CD4-positive, CD25-positive, alpha-beta regulatory T cell (primary cell): Measurements from ENCODE around the gene MTMR6. TPM values are rescaled to one million over a fixed set of nuclear protein-coding genes. Genes with fewer than 3 reads are reported as not detected.

ENCODE experiments used
- ATAC-seq, 2 donors: fragments of 150-1000 bp; cut with Tn5 transposase; one replicate each; pipeline ENCODE4 v1.10.0; 2021; ENCODE audit warnings: low read depth in 2 of 2, moderate number of reproducible peaks in 2 of 2, moderate library complexity in 1 of 2
- DNase-seq, 3 donors: peaks; one replicate each; pipeline versions ENCODE4 v3.0.0 to v3.0.0-alpha.2; 2012 to 2022; ENCODE audit warnings: mixed read lengths in 1 of 3
- H3K27ac ChIP-seq: one replicate; pipeline ENCODE4 v1.7.0; 2013; ENCODE audit warnings: mild to moderate bottlenecking, low read length; ENCODE audit not compliant: insufficient read depth, poor library complexity, severe bottlenecking
- H3K27me3 ChIP-seq: one replicate; pipeline ENCODE4 v1.7.0; 2013; ENCODE audit warnings: low read length; ENCODE audit not compliant: control insufficient read depth, insufficient read depth
- H3K36me3 ChIP-seq: one replicate; pipeline ENCODE4 v1.7.0; 2013; ENCODE audit warnings: mild to moderate bottlenecking, low read length, moderate library complexity; ENCODE audit not compliant: control insufficient read depth, insufficient read depth
- H3K4me1 ChIP-seq: 2 replicates; pipeline ENCODE4 v1.7.0; 2013; ENCODE audit warnings: mild to moderate bottlenecking, low read length; ENCODE audit not compliant: insufficient read depth, control insufficient read depth, poor library complexity, severe bottlenecking
- H3K4me3 ChIP-seq: one replicate; pipeline ENCODE4 v1.7.0; 2013; ENCODE audit warnings: low read depth, mild to moderate bottlenecking, low read length, moderate library complexity
- H3K9me3 ChIP-seq, 2 experiments: 1 replicate in 1 of 2; 2 replicates in 1 of 2; pipeline ENCODE4 v1.7.0; 2013; ENCODE audit warnings: low read length in 2 of 2, mild to moderate bottlenecking in 1 of 2, moderate library complexity in 1 of 2; ENCODE audit not compliant: control insufficient read depth in 2 of 2
- H3K27ac Mint-ChIP-seq, 3 donors: one replicate each; pipeline ENCODE4 v1.8.0; 2020 to 2022; ENCODE audit warnings: mild to moderate bottlenecking in 3 of 3, mixed read lengths in 3 of 3, moderate library complexity in 2 of 3
- H3K27me3 Mint-ChIP-seq: one replicate; pipeline ENCODE4 v1.8.0; 2022; ENCODE audit warnings: mild to moderate bottlenecking, mixed read lengths
- H3K36me3 Mint-ChIP-seq: one replicate; pipeline ENCODE4 v1.8.0; 2020; ENCODE audit warnings: mixed read lengths
- H3K4me1 Mint-ChIP-seq, 4 donors: one replicate each; pipeline ENCODE4 v1.8.0; 2020 to 2022; ENCODE audit warnings: mixed read lengths in 4 of 4, mild to moderate bottlenecking in 1 of 4
- H3K4me3 Mint-ChIP-seq, 4 donors: one replicate each; pipeline ENCODE4 v1.8.0; 2020 to 2022; ENCODE audit warnings: mild to moderate bottlenecking in 4 of 4, mixed read lengths in 4 of 4, moderate library complexity in 3 of 4
- H3K9me3 Mint-ChIP-seq, 7 donors: one replicate each; pipeline ENCODE4 v1.8.0; 2020 to 2022; ENCODE audit warnings: mixed read lengths in 7 of 7, mild to moderate bottlenecking in 3 of 7, moderate library complexity in 2 of 7
- polyA plus RNA-seq, 4 donors: library from polyadenylated mRNA; unstranded; fragments of 300-500 nt; fragmentation: Illumina TruSeq; gene quantifications; one replicate each; pipeline ENCODE4 v1.2.3, GENCODE V29; 2021
- total RNA-seq: library from RNA; stranded (reverse); gene quantifications from one replicate; pipeline ENCODE4 v1.2.3, GENCODE V29; 2022

Gene MTMR6
- total and polyA plus RNA-seq, 5 donors from 2014 or later: 16.8 to 35.0 (median 21.8) TPM

GRCh38 chr13:25292301-25292700 is 5.0 kb upstream of the MTMR6 start:
- no peak overlapping the region for H3K4me3 ChIP-seq
- H3K27ac Mint-ChIP-seq: no peak overlapping the region

GRCh38 chr13:25291691-25292090 is 4.4 kb upstream of the MTMR6 start:
- H3K4me1 ChIP-seq: peaks cover 8% of the 10 kb centered on the region
- Mint-ChIP-seq H3K4me3 (peak overlapping the region in 1 of 4 donors; percentile 27), H3K27me3 (peaks cover 52% of the 10 kb centered on the region)

More at GRCh38 chr13:25292301-25292700, 5.0 kb upstream of the MTMR6 start:
- no peak for ATAC-seq
- Histone ChIP-seq H3K36me3 (no peaks in the 10 kb centered on the region), H3K9me3 (no peaks in the 10 kb centered on the region), H3K27ac (no peak overlapping the region), H3K4me1 (peaks cover 6% of the 10 kb centered on the region), H3K27me3 (peaks cover 23% of the 10 kb centered on the region)
- Mint-ChIP-seq H3K27me3 (peaks cover 56% of the 10 kb centered on the region), H3K9me3 (no peaks in the 10 kb centered on the region), H3K4me3 (no peak overlapping the region), H3K36me3 (no peaks in the 10 kb centered on the region), H3K4me1 (peaks cover 5 to 11% (median 8%) of the 10 kb centered on the region in 4 donors)
- DNase-seq: peak in 1 of 3 donors; percentile 51

GRCh38 chr13:25288966-25289365 is 1.7 kb upstream of the MTMR6 start:
- no peaks in the 10 kb centered on the region for H3K36me3 Mint-ChIP-seq
- H3K27ac ChIP-seq: no peak overlapping the region
- no peaks in the 10 kb centered on the region for H3K36me3 ChIP-seq
- H3K4me1 ChIP-seq: peaks cover 34% of the 10 kb centered on the region
- peaks cover 33% of the 10 kb centered on the region for H3K27me3 Mint-ChIP-seq
- H3K27ac Mint-ChIP-seq: no peak overlapping the region
- H3K9me3 Mint-ChIP-seq: no peaks in the 10 kb centered on the region
- H3K9me3 ChIP-seq: no peaks in the 10 kb centered on the region
- peaks cover 7% of the 10 kb centered on the region for H3K27me3 ChIP-seq
- no peak for DNase-seq
- ATAC-seq: no peak
- H3K4me3 Mint-ChIP-seq: peak overlapping the region in 2 of 4 donors; percentile 39 to 52
- H3K4me3 ChIP-seq: no peak overlapping the region
- H3K4me1 Mint-ChIP-seq: peaks cover 12 to 37% (median 26%) of the 10 kb centered on the region in 4 donors

More at GRCh38 chr13:25291691-25292090, 4.4 kb upstream of the MTMR6 start:
- Histone ChIP-seq H3K27me3 (peaks cover 20% of the 10 kb centered on the region), H3K27ac (no peak overlapping the region), H3K4me3 (no peak overlapping the region), H3K36me3 (no peaks in the 10 kb centered on the region), H3K9me3 (no peaks in the 10 kb centered on the region)
- no peaks in the 10 kb centered on the region for H3K36me3 Mint-ChIP-seq
- no peak for DNase-seq
- no peak overlapping the region for H3K27ac Mint-ChIP-seq
- H3K9me3 Mint-ChIP-seq: no peaks in the 10 kb centered on the region
- H3K4me1 Mint-ChIP-seq: peaks cover 6 to 14% (median 10%) of the 10 kb centered on the region in 4 donors
- ATAC-seq: no peak

GRCh38 chr13:25286308-25286968 is 850 bp downstream of the MTMR6 start:
- no peaks in the 10 kb centered on the region for H3K9me3 ChIP-seq
- H3K36me3 ChIP-seq: peaks cover 3% of the 10 kb centered on the region
- peak overlapping the region; percentile 99 for H3K27ac ChIP-seq
- H3K27me3 Mint-ChIP-seq: peaks cover 29% of the 10 kb centered on the region
- peaks cover 7% of the 10 kb centered on the region for H3K27me3 ChIP-seq
- H3K27ac Mint-ChIP-seq: peak overlapping the region; percentile 96 to 100 (median 96)
- H3K4me3 Mint-ChIP-seq: peak overlapping the region; percentile 96 to 99 (median 98)
- DNase-seq (peak; percentile 30 to 72 (median 64)), ATAC-seq (peak; percentile 11 to 23)
- peaks cover 30 to 57% (median 44%) of the 10 kb centered on the region in 4 donors for H3K4me1 Mint-ChIP-seq
- H3K4me3 ChIP-seq: peak overlapping the region; percentile 88
- H3K36me3 Mint-ChIP-seq: peaks cover 9% of the 10 kb centered on the region
- peaks cover 49% of the 10 kb centered on the region for H3K4me1 ChIP-seq
- H3K9me3 Mint-ChIP-seq: no peaks in the 10 kb centered on the region

DNA sequence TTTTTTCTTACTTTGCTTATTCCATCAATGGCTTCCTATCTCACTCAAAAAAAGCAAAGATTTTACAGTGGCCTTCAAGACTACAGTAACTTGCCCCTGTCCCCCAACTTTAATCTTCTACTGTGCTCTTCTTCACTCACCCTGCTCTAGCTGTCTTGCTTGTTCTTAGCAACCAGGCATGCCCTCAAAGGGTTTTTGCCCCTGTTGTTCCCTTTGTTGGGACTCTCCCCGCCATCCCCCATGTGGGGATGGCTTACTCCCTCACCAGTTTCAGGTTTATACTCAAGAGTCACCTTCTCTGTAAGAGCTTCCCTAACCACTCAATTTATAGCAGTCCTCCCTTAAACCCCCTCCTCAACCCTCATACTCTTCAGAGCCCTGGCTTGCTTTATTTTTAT is 5.4 kb downstream of the MTMR6 start:
- no peaks in the 10 kb centered on the region for H3K27me3 Mint-ChIP-seq
- peaks cover 45% of the 10 kb centered on the region for H3K4me1 ChIP-seq
- ATAC-seq: no peak

GRCh38 chr13:25281193-25281934 is 5.9 kb downstream of the MTMR6 start:
- Mint-ChIP-seq H3K27me3 (no peaks in the 10 kb centered on the region), H3K9me3 (no peaks in the 10 kb centered on the region), H3K4me1 (peaks cover 48 to 91% (median 73%) of the 10 kb centered on the region in 4 donors), H3K4me3 (peak overlapping the region in 3 of 4 donors; percentile 35 to 67 (median 66)), H3K36me3 (peaks cover 13% of the 10 kb centered on the region), H3K27ac (peak overlapping the region; percentile 15 to 83 (median 64))
- Histone ChIP-seq H3K27ac (peak overlapping the region; percentile 41), H3K9me3 (no peaks in the 10 kb centered on the region), H3K36me3 (peaks cover 3% of the 10 kb centered on the region), H3K27me3 (no peaks in the 10 kb centered on the region), H3K4me3 (no peak overlapping the region), H3K4me1 (peaks cover 39% of the 10 kb centered on the region)
- ATAC-seq: peak in 1 of 2 donors; percentile 35
- peak in 1 of 3 donors; percentile 64 for DNase-seq

More for the DNA sequence above, 5.4 kb downstream of the MTMR6 start:
- Histone ChIP-seq H3K9me3 (no peaks in the 10 kb centered on the region), H3K27me3 (no peaks in the 10 kb centered on the region), H3K27ac (peak overlapping the region; percentile 41), H3K36me3 (peaks cover 3% of the 10 kb centered on the region), H3K4me3 (no peak overlapping the region)
- Mint-ChIP-seq H3K4me1 (peaks cover 50 to 89% (median 70%) of the 10 kb centered on the region in 4 donors), H3K36me3 (peaks cover 13% of the 10 kb centered on the region), H3K9me3 (no peaks in the 10 kb centered on the region), H3K27ac (peak overlapping the region in 1 of 3 donors; percentile 70), H3K4me3 (peak overlapping the region in 2 of 4 donors; percentile 39 to 67)
- DNase-seq: no peak

GRCh38 chr13:25280396-25280795 is 6.9 kb downstream of the MTMR6 start:
- Histone ChIP-seq H3K27ac (no peak overlapping the region), H3K9me3 (no peaks in the 10 kb centered on the region), H3K27me3 (no peaks in the 10 kb centered on the region), H3K36me3 (peaks cover 3% of the 10 kb centered on the region), H3K4me3 (no peak overlapping the region), H3K4me1 (peaks cover 30% of the 10 kb centered on the region)
- Mint-ChIP-seq H3K4me3 (peak overlapping the region in 2 of 4 donors; percentile 39 to 67), H3K9me3 (no peaks in the 10 kb centered on the region), H3K4me1 (peaks cover 45 to 87% (median 72%) of the 10 kb centered on the region in 4 donors), H3K36me3 (peaks cover 16% of the 10 kb centered on the region), H3K27me3 (no peaks in the 10 kb centered on the region), H3K27ac (peak overlapping the region in 1 of 3 donors; percentile 15)
- ATAC-seq (no peak), DNase-seq (no peak)
